NB4 (cell line): Measurements from ENCODE around the gene TMEM45A.

Experiments
- DNase-seq: peaks from one replicate; pipeline ENCODE4 v3.0.0; 2010; ENCODE audit warnings: low read depth
- H3K4me3 ChIP-seq: one replicate; pipeline ENCODE4 v1.5.1; 2011; ENCODE audit warnings: mild to moderate bottlenecking, low read depth, low read length, moderate library complexity
- MAX ChIP-seq: IDR thresholded peaks from 2 replicates; pipeline ENCODE4 v1.6.1; 2011; ENCODE audit warnings: low read depth, low read length
- MYC ChIP-seq: IDR thresholded peaks from 2 replicates; pipeline ENCODE4 v1.6.1; 2011; ENCODE audit warnings: low read depth, low read length
- POLR2A ChIP-seq: IDR thresholded peaks from 2 replicates; pipeline ENCODE4 v1.6.1; 2011; ENCODE audit warnings: mild to moderate bottlenecking; ENCODE audit not compliant: insufficient read length; ENCODE audit errors: extremely low read depth
- TF ChIP-seq, protein P1 (sequence below): IDR thresholded peaks from one replicate; pipeline ENCODE4 v1.5.1; 2012; ENCODE audit warnings: low read depth, low read length

The TMEM45A gene

DNA sequence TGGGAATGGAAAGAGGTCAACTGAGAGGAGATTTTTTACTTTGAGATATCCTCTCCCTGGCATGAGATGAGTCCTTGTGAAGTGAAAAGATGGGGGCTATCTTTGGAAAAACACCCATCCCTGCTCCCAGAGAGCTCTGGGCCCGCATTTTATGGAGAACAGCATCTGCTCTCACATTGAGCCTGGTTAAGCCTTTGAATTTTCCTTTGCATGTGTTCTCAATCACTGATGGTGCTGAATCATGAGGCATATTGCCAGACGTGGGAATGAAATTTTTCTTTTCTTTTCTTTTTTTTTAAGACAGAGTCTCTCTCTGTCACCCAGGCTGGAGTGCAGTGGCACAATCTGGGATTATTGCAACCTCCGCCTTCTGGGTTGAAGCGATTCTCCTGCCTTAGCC lies 24.4 kb downstream of the TMEM45A start:
- no peak for DNase-seq
- no peak overlapping the region for H3K4me3 ChIP-seq
- TF ChIP-seq MAX, result no peak
- no peak for TF ChIP-seq POLR2A
- no peak for TF ChIP-seq MYC
- TF ChIP-seq, protein P1, sequence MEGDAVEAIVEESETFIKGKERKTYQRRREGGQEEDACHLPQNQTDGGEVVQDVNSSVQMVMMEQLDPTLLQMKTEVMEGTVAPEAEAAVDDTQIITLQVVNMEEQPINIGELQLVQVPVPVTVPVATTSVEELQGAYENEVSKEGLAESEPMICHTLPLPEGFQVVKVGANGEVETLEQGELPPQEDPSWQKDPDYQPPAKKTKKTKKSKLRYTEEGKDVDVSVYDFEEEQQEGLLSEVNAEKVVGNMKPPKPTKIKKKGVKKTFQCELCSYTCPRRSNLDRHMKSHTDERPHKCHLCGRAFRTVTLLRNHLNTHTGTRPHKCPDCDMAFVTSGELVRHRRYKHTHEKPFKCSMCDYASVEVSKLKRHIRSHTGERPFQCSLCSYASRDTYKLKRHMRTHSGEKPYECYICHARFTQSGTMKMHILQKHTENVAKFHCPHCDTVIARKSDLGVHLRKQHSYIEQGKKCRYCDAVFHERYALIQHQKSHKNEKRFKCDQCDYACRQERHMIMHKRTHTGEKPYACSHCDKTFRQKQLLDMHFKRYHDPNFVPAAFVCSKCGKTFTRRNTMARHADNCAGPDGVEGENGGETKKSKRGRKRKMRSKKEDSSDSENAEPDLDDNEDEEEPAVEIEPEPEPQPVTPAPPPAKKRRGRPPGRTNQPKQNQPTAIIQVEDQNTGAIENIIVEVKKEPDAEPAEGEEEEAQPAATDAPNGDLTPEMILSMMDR, result no peak

DNA sequence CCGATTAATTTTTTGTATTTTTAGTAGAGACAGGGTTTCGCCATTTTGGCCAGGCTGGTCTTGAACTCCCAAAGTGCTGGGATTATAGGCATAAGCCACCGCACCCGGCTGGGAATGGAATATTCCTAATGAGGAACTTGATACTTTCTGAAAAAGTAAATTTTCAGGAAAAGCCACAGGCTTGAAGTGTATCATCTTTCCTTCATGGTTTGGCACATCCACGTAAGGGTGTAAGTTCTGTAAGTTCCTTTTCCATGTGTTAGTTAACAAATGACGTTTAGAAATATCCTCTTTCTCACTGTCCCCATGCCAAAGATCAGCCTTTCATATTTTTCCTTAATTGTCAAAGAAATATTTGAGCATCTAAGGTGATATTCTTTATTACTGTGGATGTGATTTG lies 24.9 kb downstream of the TMEM45A start:
- no peak overlapping the region for H3K4me3 ChIP-seq
- no peak for DNase-seq
- no peak for TF ChIP-seq MAX
- no peak for TF ChIP-seq MYC
- no peak for TF ChIP-seq POLR2A
- TF ChIP-seq, protein P1, result no peak

DNA sequence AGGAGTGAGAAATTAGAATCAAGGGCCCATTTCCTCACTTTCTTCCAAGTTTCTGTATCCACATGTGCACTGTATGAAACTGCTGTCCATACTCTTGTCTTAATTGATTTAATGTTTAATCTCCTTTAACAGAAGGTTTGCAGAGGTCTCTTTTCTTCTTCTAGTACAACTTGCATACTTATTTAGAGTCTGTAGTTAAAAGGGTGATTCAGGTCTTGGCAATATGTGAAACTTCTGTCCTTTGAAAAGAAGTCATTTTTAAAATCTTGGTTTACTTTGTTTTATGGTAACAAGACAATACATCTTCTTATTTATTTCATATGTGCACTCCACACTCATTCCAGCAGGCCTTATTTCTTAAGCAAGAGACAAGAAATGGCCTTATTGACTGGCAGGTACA lies 25.8 kb downstream of the TMEM45A start:
- TF ChIP-seq MAX (no peak), MYC (no peak), POLR2A (no peak)
- TF ChIP-seq, protein P1, result no peak
- DNase-seq, result no peak
- no peak overlapping the region for H3K4me3 ChIP-seq

DNA sequence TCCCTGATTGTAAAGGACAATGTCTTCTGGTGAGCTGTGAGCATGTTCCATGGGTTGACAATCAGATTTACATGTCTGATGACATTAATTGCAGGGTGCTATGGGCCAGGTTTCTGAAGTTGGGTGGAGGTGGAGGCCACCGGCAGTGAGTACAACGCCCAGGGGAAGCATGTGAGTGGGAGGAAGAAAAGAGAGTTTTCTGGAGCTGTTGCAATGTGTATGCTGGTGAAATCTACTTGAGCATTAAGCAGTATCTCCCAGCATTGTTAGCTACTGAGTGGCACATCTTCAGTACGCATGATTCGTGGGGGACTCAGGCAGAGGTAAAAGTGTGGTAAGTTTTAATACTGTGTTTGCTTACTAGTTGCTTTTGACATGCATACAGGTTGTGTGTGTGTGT lies 26.6 kb downstream of the TMEM45A start:
- no peak overlapping the region for H3K4me3 ChIP-seq
- TF ChIP-seq, protein P1, result no peak
- TF ChIP-seq POLR2A (no peak), MAX (no peak), MYC (no peak)
- peak; percentile 11 for DNase-seq

DNA sequence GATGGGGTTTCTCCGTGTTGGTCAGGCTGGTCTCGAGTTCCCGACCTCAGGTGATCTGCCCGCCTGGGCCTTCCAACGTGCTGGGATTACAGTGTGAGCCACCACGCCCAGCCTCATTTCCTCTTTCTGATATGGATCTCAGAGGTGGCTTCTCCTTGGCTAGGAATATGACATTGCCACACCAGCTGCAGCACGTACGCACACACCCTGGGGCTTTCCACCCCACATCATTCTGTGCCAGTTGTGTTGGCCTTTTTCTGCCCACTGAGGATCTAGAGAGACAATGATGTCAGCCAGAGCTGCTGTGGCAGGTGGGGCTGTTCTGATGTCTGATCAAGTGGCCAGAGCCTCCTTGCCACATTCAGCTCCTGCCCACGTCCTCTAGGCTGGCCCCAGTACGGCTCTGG lies 29.0 kb downstream of the TMEM45A start:
- TF ChIP-seq MYC (no peak), POLR2A (no peak), MAX (no peak)
- TF ChIP-seq, protein P1, result no peak
- H3K4me3 ChIP-seq, result no peak overlapping the region
- peak; percentile 34 for DNase-seq

DNA sequence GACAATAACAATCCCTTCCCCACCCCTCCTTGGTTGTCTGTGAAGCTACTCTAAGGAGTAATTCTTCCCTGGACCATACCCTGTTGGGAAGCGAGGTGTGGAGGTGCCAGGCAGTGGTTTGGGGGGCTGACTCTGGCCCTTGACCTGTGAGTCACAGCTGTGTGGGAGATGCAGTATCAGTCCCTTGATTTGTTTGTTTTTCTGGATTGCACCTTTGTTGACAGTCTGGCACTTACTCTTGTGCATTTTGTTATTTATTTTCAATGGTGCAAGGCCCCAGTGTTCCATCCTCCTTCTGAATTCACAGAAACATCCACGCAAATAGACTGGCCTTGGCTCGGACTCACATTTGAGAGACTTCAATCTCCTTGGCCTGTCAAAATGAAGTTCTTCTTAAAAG lies 29.7 kb downstream of the TMEM45A start:
- TF ChIP-seq MYC, result no peak
- TF ChIP-seq POLR2A, result no peak
- TF ChIP-seq, protein P1, result no peak
- no peak for TF ChIP-seq MAX
- no peak for DNase-seq
- no peak overlapping the region for H3K4me3 ChIP-seq
